HepG2 (cell line): ENCODE results near the gene YWHAB. TPM values are rescaled to one million over a fixed set of nuclear protein-coding genes. Genes with fewer than 3 reads are reported as not detected.

ENCODE experiments used
- CEBPB ChIP-seq: IDR thresholded peaks from 2 replicates; pipeline ENCODE4 v1.6.1; 2011; ENCODE audit warnings: low read depth, low read length, improper control_type of control experiment, borderline replicate concordance
- ELF4 ChIP-seq: sonication (generic); formaldehyde crosslinking; IDR thresholded peaks from 2 replicates; pipeline ENCODE4 v1.5.0; 2020; ENCODE audit warnings: missing genetic modification reagents, mild to moderate bottlenecking, moderate library complexity, borderline replicate concordance
- ESRRA ChIP-seq: sonication (generic); formaldehyde crosslinking; IDR thresholded peaks from 2 replicates; pipeline ENCODE4 v1.5.1; 2020; ENCODE audit warnings: mild to moderate bottlenecking, low read depth, missing genetic modification reagents
- FOXP1 ChIP-seq, 2 experiments: fragments of 450-650 bp in 1 of 2; IDR thresholded peaks; 2 replicates each; pipeline ENCODE4 v1.6.1; 2017 to 2018; ENCODE audit warnings: antibody characterized with exemption in 1 of 2
- HMGA1 ChIP-seq: sonication (generic); formaldehyde crosslinking; conservative IDR thresholded peaks from 2 replicates; pipeline ENCODE4 v1.4.0; 2020; ENCODE audit warnings: missing genetic modification reagents
- HNRNPH1 ChIP-seq: fragments of 200-400 bp; formaldehyde crosslinking; optimal IDR thresholded peaks from 2 replicates; pipeline ENCODE3; 2017; ENCODE audit warnings: mild to moderate bottlenecking, low read depth, low read length
- NONO ChIP-seq, 2 experiments: fragments of 450-650 bp in 1 of 2; sonication (generic) in 1 of 2; formaldehyde crosslinking in 1 of 2; IDR thresholded peaks in 1 of 2; conservative IDR thresholded peaks in 1 of 2; 2 replicates each; pipeline versions ENCODE4 v1.6.1 to v1.8.0; 2017 to 2022; ENCODE audit warnings: mild to moderate bottlenecking in 1 of 2, missing genetic modification reagents in 1 of 2, moderate library complexity in 1 of 2
- PHF5A ChIP-seq: IDR thresholded peaks from one replicate; pipeline ENCODE4 v1.6.1; 2018; ENCODE audit warnings: low read depth, missing genetic modification reagents; ENCODE audit not compliant: unreplicated experiment
- RAD51 ChIP-seq: fragments of 450-650 bp; IDR thresholded peaks from 2 replicates; pipeline ENCODE4 v1.6.1; 2016; ENCODE audit warnings: borderline replicate concordance
- RBFOX2 ChIP-seq: fragments of 200-400 bp; formaldehyde crosslinking; IDR thresholded peaks from 2 replicates; pipeline ENCODE4 v1.6.1; 2017; ENCODE audit warnings: low read depth, mild to moderate bottlenecking, low read length
- SP4 ChIP-seq: sonication (generic); formaldehyde crosslinking; IDR thresholded peaks from 2 replicates; pipeline ENCODE4 v1.8.1; 2023; ENCODE audit warnings: mild to moderate bottlenecking, missing genetic modification reagents
- SSRP1 ChIP-seq: IDR thresholded peaks from 2 replicates; pipeline ENCODE4 v1.6.1; 2016; ENCODE audit warnings: control low read depth
- TEAD2 ChIP-seq: sonication (generic); formaldehyde crosslinking; IDR thresholded peaks from 2 replicates; pipeline ENCODE4 v1.9.0; 2021; ENCODE audit warnings: missing genetic modification reagents
- ZKSCAN1 ChIP-seq: fragments of 150-350 bp; IDR thresholded peaks from 2 replicates; pipeline ENCODE4 v1.6.1; 2014; ENCODE audit warnings: low read length
- ZNF33B ChIP-seq: sonication (generic); formaldehyde crosslinking; IDR thresholded peaks from 2 replicates; pipeline ENCODE4 v1.5.1; 2020; ENCODE audit warnings: mild to moderate bottlenecking, missing genetic modification reagents
- ZNF441 ChIP-seq: sonication (generic); formaldehyde crosslinking; IDR thresholded peaks from 2 replicates; pipeline ENCODE4 v1.7.0; 2021; ENCODE audit warnings: missing genetic modification reagents, borderline replicate concordance
- ZNF644 ChIP-seq: IDR thresholded peaks from 2 replicates; pipeline ENCODE4 v1.6.1; 2016; ENCODE audit warnings: low read depth
- ZNF841 ChIP-seq: sonication (generic); formaldehyde crosslinking; IDR thresholded peaks from 2 replicates; pipeline ENCODE4 v1.8.1; 2023; ENCODE audit warnings: missing genetic modification reagents, borderline replicate concordance
- polyA plus RNA-seq, 8 experiments: library from polyadenylated mRNA; depleted of rRNA in 3 of 8; stranded (reverse) in 7 of 8; unstranded in 1 of 8; fragments of >200 nt; fragmentation: Illumina TruSeq in 4 of 8; extraction: Trizol in 4 of 8; gene quantifications; 2 replicates each; pipeline versions ENCODE4 v1.2.1 to v1.2.3, GENCODE V29; 2011 to 2016; ENCODE audit warnings: low read depth in 4 of 8, missing spikeins in 1 of 8, mixed read lengths in 1 of 8; ENCODE audit not compliant: insufficient read depth in 1 of 8
- total RNA-seq, 5 experiments: library from RNA; depleted of rRNA; stranded (reverse); fragments of >200 nt; fragmentation: Illumina TruSeq; extraction: Trizol; gene quantifications; 2 replicates each; pipeline ENCODE4 v1.2.3, GENCODE V29; 2016; ENCODE audit warnings: low read depth in 1 of 5
- TF ChIP-seq, protein P1 (sequence below): sonication (generic); formaldehyde crosslinking; IDR thresholded peaks from 2 replicates; pipeline ENCODE4 v1.9.0; 2022; ENCODE audit warnings: missing genetic modification reagents, mild to moderate bottlenecking, borderline replicate concordance
- TF ChIP-seq, protein P2 (sequence below): sonication (generic); formaldehyde crosslinking; conservative IDR thresholded peaks from 2 replicates; pipeline ENCODE4 v1.4.0; 2020; ENCODE audit warnings: missing genetic modification reagents
- TF ChIP-seq, protein P3 (sequence below): sonication (generic); formaldehyde crosslinking; IDR thresholded peaks from 2 replicates; pipeline ENCODE4 v1.8.1; 2023; ENCODE audit warnings: mild to moderate bottlenecking, moderate library complexity, missing genetic modification reagents
- TF ChIP-seq, protein P4 (sequence below): sonication (generic); formaldehyde crosslinking; IDR thresholded peaks from 2 replicates; pipeline ENCODE4 v1.4.0; 2020; ENCODE audit warnings: mild to moderate bottlenecking, missing genetic modification reagents
- TF ChIP-seq, protein P5 (sequence below): sonication (generic); formaldehyde crosslinking; IDR thresholded peaks from 2 replicates; pipeline ENCODE4 v1.8.1; 2023; ENCODE audit warnings: mild to moderate bottlenecking, missing genetic modification reagents

YWHAB gene
- total and polyA plus RNA-seq, 2 of the 13 experiments (the other 11 are each of a cell fraction or from before 2014, with no cell fraction given), result 77.2 to 121 TPM

DNA sequence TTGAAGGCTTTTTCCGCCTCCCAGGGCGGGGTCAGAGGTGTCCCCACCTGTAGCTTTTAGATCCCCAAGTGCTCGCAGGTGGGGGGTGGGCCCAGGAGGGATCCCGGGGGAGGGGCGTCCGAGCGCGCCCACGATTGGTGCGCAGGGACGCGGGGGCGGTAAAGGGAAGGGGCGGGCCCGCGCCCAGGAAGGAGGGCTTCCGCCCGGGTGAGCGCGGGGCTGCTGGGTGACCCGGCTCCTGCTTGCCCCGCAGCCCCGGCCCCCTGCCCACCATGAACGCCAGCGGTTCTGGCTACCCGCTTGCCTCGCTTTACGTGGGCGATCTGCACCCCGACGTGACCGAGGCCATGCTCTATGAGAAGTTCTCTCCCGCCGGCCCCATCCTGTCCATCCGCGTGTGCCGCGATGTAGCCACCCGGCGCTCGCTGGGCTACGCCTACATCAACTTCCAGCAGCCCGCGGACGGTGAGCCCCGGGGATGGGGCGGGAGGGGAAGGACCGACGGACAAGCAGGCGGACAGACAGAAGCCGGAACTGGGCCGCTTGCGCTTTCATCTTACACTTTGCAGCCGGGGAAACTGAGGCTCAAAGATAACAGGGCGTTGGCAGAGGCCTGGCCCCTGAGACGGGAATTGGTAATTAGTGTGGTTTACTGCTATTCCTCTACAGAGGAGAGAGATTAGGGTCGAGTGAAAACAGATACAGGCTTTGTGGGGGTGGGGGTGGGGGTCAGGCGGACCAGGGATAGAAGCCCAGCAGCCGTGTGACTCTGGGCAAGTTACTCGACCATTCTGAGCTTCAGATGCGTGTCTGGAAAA lies 24.6 kb downstream of the YWHAB start, which contains the start of gene PABPC1L (continued):
- TF ChIP-seq SP4 (CRISPR knock-in tag) (peak; percentile 73), NONO (IDR thresholded peaks at IDR 0.05) (no peak), NONO (CRISPR knock-in tag; conservative IDR thresholded peaks at IDR 0.05) (peak; percentile 94), PHF5A (CRISPR knock-in tag) (no peak), RBFOX2 (peak; percentile 89), SSRP1 (CRISPR knock-in tag) (peak; percentile 80; the same call in 1 of the 2 replicates), RAD51 (no peak), TEAD2 (CRISPR knock-in tag) (no peak), ELF4 (CRISPR knock-in tag) (peak; percentile 84; the same call in 1 of the 2 replicates), ZNF33B (CRISPR knock-in tag) (peak; percentile 54; the same call in 1 of the 2 replicates), ZKSCAN1 (no peak), ZNF644 (no peak), HNRNPH1 (no peak), ESRRA (CRISPR knock-in tag) (no peak), CEBPB (no peak), FOXP1 (IDR thresholded peaks at IDR 0.05) (no peak), FOXP1 (CRISPR knock-in tag; IDR thresholded peaks at IDR 0.05) (no peak), ZNF441 (CRISPR knock-in tag) (0 out of 2 replicates have a peak, but pooled peaks have one; percentile 52), ZNF841 (CRISPR knock-in tag) (peak; percentile 87; the same call in 1 of the 2 replicates), HMGA1 (CRISPR knock-in tag) (no peak)
- TF ChIP-seq, protein P1, sequence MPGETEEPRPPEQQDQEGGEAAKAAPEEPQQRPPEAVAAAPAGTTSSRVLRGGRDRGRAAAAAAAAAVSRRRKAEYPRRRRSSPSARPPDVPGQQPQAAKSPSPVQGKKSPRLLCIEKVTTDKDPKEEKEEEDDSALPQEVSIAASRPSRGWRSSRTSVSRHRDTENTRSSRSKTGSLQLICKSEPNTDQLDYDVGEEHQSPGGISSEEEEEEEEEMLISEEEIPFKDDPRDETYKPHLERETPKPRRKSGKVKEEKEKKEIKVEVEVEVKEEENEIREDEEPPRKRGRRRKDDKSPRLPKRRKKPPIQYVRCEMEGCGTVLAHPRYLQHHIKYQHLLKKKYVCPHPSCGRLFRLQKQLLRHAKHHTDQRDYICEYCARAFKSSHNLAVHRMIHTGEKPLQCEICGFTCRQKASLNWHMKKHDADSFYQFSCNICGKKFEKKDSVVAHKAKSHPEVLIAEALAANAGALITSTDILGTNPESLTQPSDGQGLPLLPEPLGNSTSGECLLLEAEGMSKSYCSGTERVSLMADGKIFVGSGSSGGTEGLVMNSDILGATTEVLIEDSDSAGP (CRISPR knock-in tag), result peak; percentile 97
- TF ChIP-seq, protein P2, sequence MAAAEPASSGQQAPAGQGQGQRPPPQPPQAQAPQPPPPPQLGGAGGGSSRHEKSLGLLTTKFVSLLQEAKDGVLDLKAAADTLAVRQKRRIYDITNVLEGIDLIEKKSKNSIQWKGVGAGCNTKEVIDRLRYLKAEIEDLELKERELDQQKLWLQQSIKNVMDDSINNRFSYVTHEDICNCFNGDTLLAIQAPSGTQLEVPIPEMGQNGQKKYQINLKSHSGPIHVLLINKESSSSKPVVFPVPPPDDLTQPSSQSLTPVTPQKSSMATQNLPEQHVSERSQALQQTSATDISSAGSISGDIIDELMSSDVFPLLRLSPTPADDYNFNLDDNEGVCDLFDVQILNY (CRISPR knock-in tag), result peak; percentile 66
- TF ChIP-seq, protein P3, sequence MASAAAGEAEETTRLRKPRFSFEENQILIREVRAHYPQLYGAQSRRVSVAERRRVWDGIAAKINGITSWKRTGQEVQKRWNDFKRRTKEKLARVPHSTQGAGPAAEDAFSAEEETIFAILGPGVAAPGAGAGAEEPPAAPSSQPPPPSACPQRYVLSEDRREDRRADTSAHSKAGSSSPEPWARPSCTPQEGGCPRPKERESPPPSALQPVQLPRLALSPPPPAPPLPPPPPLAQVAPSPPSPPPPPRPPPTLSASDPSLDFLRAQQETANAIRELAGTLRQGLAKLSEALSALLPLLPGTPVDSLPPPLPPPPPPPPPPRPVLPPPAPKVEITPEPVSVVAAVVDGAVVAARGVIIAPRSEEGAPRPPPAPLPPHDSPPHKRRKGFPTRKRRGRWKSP, result peak; percentile 72; the same call in 1 of the 2 replicates
- TF ChIP-seq, protein P4, sequence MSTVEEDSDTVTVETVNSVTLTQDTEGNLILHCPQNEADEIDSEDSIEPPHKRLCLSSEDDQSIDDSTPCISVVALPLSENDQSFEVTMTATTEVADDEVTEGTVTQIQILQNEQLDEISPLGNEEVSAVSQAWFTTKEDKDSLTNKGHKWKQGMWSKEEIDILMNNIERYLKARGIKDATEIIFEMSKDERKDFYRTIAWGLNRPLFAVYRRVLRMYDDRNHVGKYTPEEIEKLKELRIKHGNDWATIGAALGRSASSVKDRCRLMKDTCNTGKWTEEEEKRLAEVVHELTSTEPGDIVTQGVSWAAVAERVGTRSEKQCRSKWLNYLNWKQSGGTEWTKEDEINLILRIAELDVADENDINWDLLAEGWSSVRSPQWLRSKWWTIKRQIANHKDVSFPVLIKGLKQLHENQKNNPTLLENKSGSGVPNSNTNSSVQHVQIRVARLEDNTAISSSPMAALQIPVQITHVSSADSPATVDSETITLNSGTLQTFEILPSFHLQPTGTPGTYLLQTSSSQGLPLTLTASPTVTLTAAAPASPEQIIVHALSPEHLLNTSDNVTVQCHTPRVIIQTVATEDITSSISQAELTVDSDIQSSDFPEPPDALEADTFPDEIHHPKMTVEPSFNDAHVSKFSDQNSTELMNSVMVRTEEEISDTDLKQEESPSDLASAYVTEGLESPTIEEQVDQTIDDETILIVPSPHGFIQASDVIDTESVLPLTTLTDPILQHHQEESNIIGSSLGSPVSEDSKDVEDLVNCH (CRISPR knock-in tag), result no peak
- TF ChIP-seq, protein P5, sequence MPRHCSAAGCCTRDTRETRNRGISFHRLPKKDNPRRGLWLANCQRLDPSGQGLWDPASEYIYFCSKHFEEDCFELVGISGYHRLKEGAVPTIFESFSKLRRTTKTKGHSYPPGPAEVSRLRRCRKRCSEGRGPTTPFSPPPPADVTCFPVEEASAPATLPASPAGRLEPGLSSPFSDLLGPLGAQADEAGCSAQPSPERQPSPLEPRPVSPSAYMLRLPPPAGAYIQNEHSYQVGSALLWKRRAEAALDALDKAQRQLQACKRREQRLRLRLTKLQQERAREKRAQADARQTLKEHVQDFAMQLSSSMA (CRISPR knock-in tag), result 0 out of 2 replicates have a peak, but pooled peaks have one; percentile 16
